C4-2B (cell line): ENCODE data around the gene NBPF26.
"Not testable (repeated sequence)": the region's sequence is repeated elsewhere in the genome, so short reads cannot be mapped to it uniquely, and the experiment has no call there.

Experiments
- H3K27ac ChIP-seq: fragments of 450-650 bp; 2 replicates; pipeline ENCODE4 v1.5.1; 2017
- CTCF ChIP-seq: fragments of 450-650 bp; conservative IDR thresholded peaks from 2 replicates; pipeline ENCODE4 v1.5.1; 2017; ENCODE audit warnings: mild to moderate bottlenecking

Gene NBPF26

GRCh38 chr1:120723715-120724402, at the start of gene NBPF26:
NBPF26 (plus strand) TSS chr1:120723945.
- peak within 1 kb of the TSS; percentile 59 for H3K27ac ChIP-seq

GRCh38 chr1:120680106-120680819, 43.5 kb upstream of the NBPF26 start:
- H3K27ac ChIP-seq: not testable (repeated sequence)

GRCh38 chr1:120680938-120681337, 42.8 kb upstream of the NBPF26 start:
- H3K27ac ChIP-seq: not testable (repeated sequence)

- not testable (repeated sequence) for H3K27ac ChIP-seq
Observed at GRCh38 chr1:120684397-120684796, 39.3 kb upstream of the NBPF26 start.

GRCh38 chr1:120685622-120686021, 38.1 kb upstream of the NBPF26 start:
- not testable (repeated sequence) for H3K27ac ChIP-seq

GRCh38 chr1:120687250-120687649, 36.5 kb upstream of the NBPF26 start:
- H3K27ac ChIP-seq: not testable (repeated sequence)

- H3K27ac ChIP-seq: not testable (repeated sequence)
Observed at GRCh38 chr1:120700807-120701562, 22.8 kb upstream of the NBPF26 start.

- not testable (repeated sequence) for H3K27ac ChIP-seq
Observed at GRCh38 chr1:120723358-120723714, 409 bp upstream of the NBPF26 start.

- H3K27ac ChIP-seq: peak overlapping the region; percentile 59
Observed at GRCh38 chr1:120724507-120724906, 762 bp downstream of the NBPF26 start.

- not testable (repeated sequence) for H3K27ac ChIP-seq
Observed at GRCh38 chr1:120728811-120729210, 5.1 kb downstream of the NBPF26 start.

GRCh38 chr1:120769090-120769489, 45.3 kb downstream of the NBPF26 start:
- not testable (repeated sequence) for H3K27ac ChIP-seq

GRCh38 chr1:120805452-120805851, 81.7 kb downstream of the NBPF26 start:
- not testable (repeated sequence) for H3K27ac ChIP-seq

- TF ChIP-seq CTCF: peak; percentile 48
- not testable (repeated sequence) for H3K27ac ChIP-seq
Observed at GRCh38 chr1:120811822-120812221, 88.1 kb downstream of the NBPF26 start.

- not testable (repeated sequence) for H3K27ac ChIP-seq
Observed at GRCh38 chr1:120825051-120825450, 101.3 kb downstream of the NBPF26 start.

- H3K27ac ChIP-seq: not testable (repeated sequence)
Observed at GRCh38 chr1:120826623-120827022, 102.9 kb downstream of the NBPF26 start.
